Measurements from ENCODE around the gene ERN1. TPM values are rescaled to one million over a fixed set of nuclear protein-coding genes. Genes with fewer than 3 reads are reported as not detected.

Gene ERN1
- total and polyA plus RNA-seq, 2 of the 13 experiments (the other 11 are each of a cell fraction or from before 2014, with no cell fraction given) = 6.0 to 12.7 TPM

DNA sequence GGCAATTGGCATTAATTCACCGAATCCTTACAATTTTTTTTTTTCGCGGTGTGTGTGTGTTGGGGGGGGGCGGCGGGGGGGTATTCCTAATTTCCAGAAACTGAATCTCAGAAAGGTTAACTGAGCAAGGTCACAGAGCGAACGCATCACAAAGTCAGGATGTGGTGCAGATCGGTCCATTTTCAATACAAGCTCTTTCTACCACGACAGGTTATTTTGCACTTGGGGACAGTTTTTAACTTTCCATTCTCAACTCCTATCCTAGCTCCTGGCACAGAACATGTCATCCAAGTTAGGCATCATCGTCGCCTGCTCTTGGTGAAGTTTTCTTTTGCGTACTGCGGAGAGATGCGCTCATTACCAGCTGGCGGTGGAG lies 15.4 kb upstream of the ERN1 start (continued):
- TF ChIP-seq ZNF773 (CRISPR knock-in tag; IDR thresholded peaks at IDR 0.05; ENCODE audit: borderline replicate concordance) (no peak), SALL2 (CRISPR knock-in tag; IDR thresholded peaks at IDR 0.05) (no peak), ARNT (IDR thresholded peaks at IDR 0.05) (no peak), ZNF772 (CRISPR knock-in tag; IDR thresholded peaks at IDR 0.05) (peak; percentile 28; the same call in 1 of the 2 replicates), MTF1 (CRISPR knock-in tag; IDR thresholded peaks at IDR 0.05) (no peak), PCBP1 (IDR thresholded peaks at IDR 0.05; ENCODE audit: borderline replicate concordance, low read depth, low read length) (no peak), SCMH1 (CRISPR knock-in tag; IDR thresholded peaks at IDR 0.05; ENCODE audit: borderline replicate concordance) (no peak), ZNF691 (CRISPR knock-in tag; IDR thresholded peaks at IDR 0.05; ENCODE audit: borderline replicate concordance, low read depth) (no peak), KDM5A (IDR thresholded peaks at IDR 0.05; ENCODE audit: borderline replicate concordance, low read length) (peak; percentile 80; the same call in 1 of the 2 replicates), SP1 (IDR thresholded peaks at IDR 0.05) (no peak), SP1 (CRISPR knock-in tag; IDR thresholded peaks at IDR 0.05) (no peak), ZNF230 (CRISPR knock-in tag; IDR thresholded peaks at IDR 0.05) (no peak), HMG20B (CRISPR knock-in tag; conservative IDR thresholded peaks at IDR 0.05) (no peak), ZNF142 (CRISPR knock-in tag; IDR thresholded peaks at IDR 0.05) (no peak; the same call in 1 of the 2 replicates), TAF1 (CRISPR knock-in tag; IDR thresholded peaks at IDR 0.05) (no peak), HNRNPLL (IDR thresholded peaks at IDR 0.05; ENCODE audit: low read depth, low read length, poor library complexity, severe bottlenecking) (peak; percentile 84)
- TF ChIP-seq, protein P1, sequence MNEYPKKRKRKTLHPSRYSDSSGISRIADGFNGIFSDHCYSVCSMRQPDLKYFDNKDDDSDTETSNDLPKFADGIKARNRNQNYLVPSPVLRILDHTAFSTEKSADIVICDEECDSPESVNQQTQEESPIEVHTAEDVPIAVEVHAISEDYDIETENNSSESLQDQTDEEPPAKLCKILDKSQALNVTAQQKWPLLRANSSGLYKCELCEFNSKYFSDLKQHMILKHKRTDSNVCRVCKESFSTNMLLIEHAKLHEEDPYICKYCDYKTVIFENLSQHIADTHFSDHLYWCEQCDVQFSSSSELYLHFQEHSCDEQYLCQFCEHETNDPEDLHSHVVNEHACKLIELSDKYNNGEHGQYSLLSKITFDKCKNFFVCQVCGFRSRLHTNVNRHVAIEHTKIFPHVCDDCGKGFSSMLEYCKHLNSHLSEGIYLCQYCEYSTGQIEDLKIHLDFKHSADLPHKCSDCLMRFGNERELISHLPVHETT (CRISPR knock-in tag; conservative IDR thresholded peaks at IDR 0.05) = no peak; the same call in 1 of the 2 replicates
- TF ChIP-seq, protein P2, sequence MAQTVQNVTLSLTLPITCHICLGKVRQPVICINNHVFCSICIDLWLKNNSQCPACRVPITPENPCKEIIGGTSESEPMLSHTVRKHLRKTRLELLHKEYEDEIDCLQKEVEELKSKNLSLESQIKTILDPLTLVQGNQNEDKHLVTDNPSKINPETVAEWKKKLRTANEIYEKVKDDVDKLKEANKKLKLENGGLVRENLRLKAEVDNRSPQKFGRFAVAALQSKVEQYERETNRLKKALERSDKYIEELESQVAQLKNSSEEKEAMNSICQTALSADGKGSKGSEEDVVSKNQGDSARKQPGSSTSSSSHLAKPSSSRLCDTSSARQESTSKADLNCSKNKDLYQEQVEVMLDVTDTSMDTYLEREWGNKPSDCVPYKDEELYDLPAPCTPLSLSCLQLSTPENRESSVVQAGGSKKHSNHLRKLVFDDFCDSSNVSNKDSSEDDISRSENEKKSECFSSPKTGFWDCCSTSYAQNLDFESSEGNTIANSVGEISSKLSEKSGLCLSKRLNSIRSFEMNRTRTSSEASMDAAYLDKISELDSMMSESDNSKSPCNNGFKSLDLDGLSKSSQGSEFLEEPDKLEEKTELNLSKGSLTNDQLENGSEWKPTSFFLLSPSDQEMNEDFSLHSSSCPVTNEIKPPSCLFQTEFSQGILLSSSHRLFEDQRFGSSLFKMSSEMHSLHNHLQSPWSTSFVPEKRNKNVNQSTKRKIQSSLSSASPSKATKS (CRISPR knock-in tag; IDR thresholded peaks at IDR 0.05) = no peak
- TF ChIP-seq, protein P3, sequence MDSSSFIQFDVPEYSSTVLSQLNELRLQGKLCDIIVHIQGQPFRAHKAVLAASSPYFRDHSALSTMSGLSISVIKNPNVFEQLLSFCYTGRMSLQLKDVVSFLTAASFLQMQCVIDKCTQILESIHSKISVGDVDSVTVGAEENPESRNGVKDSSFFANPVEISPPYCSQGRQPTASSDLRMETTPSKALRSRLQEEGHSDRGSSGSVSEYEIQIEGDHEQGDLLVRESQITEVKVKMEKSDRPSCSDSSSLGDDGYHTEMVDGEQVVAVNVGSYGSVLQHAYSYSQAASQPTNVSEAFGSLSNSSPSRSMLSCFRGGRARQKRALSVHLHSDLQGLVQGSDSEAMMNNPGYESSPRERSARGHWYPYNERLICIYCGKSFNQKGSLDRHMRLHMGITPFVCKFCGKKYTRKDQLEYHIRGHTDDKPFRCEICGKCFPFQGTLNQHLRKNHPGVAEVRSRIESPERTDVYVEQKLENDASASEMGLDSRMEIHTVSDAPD (CRISPR knock-in tag; IDR thresholded peaks at IDR 0.05) = peak; percentile 14; the same call in 1 of the 2 replicates

All from HepG2 (cell line).